ENCODE data around the gene SLC9B1.

The SLC9B1 gene

GRCh38 chr4:103050736-103051436, 31.4 kb upstream of the SLC9B1 start:
- no peak overlapping the region for H3K4me3 ChIP-seq (ENCODE audit: low read length)
- DNase-seq (ENCODE audit: low read depth) = no peak
- TF ChIP-seq CTCF (conservative IDR thresholded peaks at IDR 0.05; ENCODE audit: low read depth, low read length) = no peak

- no peak overlapping the region for H3K4me3 ChIP-seq (ENCODE audit: low read length)
- TF ChIP-seq CTCF (conservative IDR thresholded peaks at IDR 0.05; ENCODE audit: low read depth, low read length) = peak; percentile 92
These were observed 27.1 kb upstream of the SLC9B1 start for GRCh38 chr4:103046416-103047290.

DNA sequence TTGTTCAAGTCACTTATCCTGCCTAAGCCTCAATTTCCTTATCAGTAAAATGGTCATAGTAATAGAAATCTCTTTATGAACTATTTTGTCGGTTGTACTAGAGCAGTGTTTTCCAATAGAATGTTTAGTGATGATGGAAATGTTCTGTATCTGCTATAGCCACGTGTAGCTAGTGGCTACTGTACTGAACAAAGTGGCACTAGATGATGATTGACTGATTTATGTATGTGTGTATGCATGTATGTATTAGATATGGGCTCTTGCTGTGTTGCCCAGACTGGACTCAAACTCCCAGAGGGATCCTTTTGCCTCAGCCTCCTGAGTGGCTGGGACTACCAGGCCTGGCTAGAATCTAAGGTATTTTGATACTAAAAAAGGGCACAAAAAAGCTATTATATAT, 24.7 kb upstream of the SLC9B1 start:
- no peak for DNase-seq (ENCODE audit: low read depth)
- no peak overlapping the region for H3K4me3 ChIP-seq (ENCODE audit: low read length)

More at GRCh38 chr4:103046416-103047290, 27.1 kb upstream of the SLC9B1 start:
- peak; percentile 17 for DNase-seq (ENCODE audit: low read depth)

GRCh38 chr4:103036169-103036568, 16.7 kb upstream of the SLC9B1 start:
- DNase-seq (ENCODE audit: low read depth) = no peak
- no peak for TF ChIP-seq CTCF (conservative IDR thresholded peaks at IDR 0.05; ENCODE audit: low read depth, low read length)

More for the DNA sequence above, 24.7 kb upstream of the SLC9B1 start:
- no peak for TF ChIP-seq CTCF (conservative IDR thresholded peaks at IDR 0.05; ENCODE audit: low read depth, low read length)

GRCh38 chr4:103032574-103032973, 13.1 kb upstream of the SLC9B1 start:
- peak; percentile 84 for TF ChIP-seq CTCF (conservative IDR thresholded peaks at IDR 0.05; ENCODE audit: low read depth, low read length)
- DNase-seq (ENCODE audit: low read depth) = no peak
- no peak overlapping the region for H3K4me3 ChIP-seq (ENCODE audit: low read length)

More at GRCh38 chr4:103036169-103036568, 16.7 kb upstream of the SLC9B1 start:
- H3K4me3 ChIP-seq (ENCODE audit: low read length) = no peak overlapping the region

- no peak overlapping the region for H3K4me3 ChIP-seq (ENCODE audit: low read length)
- no peak for TF ChIP-seq CTCF (conservative IDR thresholded peaks at IDR 0.05; ENCODE audit: low read depth, low read length)
- DNase-seq (ENCODE audit: low read depth) = no peak
These were observed 11.3 kb upstream of the SLC9B1 start for GRCh38 chr4:103030791-103031190.
